HG02798 (cell line): ENCODE results near the gene HBG1.
A peak's percentile ranks its signal among the peaks of the same experiment; 100 is the strongest.

Experiments
- ATAC-seq: cut with Tn5 transposase; IDR thresholded peaks from one replicate; pipeline ENCODE4 v1.9.1; 2021; ENCODE audit warnings: mild to moderate bottlenecking; ENCODE audit not compliant: unreplicated experiment, poor library complexity

The HBG1 gene

DNA sequence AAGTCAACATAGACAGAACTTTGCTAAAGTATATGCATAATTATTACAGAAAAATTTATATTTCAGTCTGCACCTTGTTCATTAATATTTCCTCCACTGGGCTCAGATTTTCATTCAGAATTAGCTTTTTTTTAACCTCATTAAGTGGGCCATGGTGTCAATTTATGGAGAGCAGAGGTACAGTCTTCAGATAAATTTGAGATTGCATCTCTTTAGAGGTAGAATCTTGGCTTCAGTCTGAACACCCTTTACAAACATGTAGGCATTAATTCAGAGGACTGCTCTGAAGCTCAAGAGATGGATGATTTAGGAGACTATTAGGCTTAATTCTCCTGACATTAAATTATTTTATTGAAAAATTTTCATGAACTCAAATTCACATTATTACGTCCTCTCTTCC lies 19.4 kb downstream of the HBG1 start:
- no peak for ATAC-seq

DNA sequence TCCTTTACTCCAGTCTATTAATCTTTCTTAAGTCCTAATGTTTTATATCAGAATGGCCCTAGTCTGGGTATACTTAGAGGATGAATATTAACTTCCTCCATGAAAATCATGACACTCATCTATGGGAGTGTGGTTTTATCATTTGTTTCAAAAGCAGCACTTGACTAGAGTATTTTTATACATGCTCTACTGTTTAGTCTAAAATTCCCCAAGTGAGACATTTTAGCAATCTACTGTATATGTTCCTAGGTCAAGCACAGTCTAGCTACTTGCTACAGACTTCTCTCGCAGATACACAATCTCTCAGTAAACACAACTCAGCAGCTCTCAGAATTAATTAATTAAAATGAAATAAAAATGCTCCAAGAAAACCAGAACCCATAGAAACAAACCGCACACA lies 19.9 kb downstream of the HBG1 start:
- ATAC-seq = no peak

DNA sequence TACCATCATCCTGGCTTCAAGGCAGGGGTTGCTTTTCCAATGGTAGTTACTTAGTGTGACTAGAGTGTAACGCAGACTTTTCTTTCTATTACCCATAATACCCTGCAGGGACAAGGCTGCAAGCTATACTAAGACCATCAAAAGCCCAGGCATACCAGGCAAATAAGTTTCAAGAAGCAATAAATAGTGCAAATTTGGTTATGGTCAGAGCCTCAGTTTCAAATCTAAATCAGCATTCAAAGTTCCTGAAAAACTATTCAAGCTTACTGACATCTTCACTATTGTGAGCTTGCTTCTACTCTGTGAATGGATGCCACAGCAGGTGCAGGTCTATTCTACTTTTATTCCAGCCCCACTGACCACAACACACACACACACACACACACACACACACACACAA lies 20.3 kb downstream of the HBG1 start:
- ATAC-seq = no peak

DNA sequence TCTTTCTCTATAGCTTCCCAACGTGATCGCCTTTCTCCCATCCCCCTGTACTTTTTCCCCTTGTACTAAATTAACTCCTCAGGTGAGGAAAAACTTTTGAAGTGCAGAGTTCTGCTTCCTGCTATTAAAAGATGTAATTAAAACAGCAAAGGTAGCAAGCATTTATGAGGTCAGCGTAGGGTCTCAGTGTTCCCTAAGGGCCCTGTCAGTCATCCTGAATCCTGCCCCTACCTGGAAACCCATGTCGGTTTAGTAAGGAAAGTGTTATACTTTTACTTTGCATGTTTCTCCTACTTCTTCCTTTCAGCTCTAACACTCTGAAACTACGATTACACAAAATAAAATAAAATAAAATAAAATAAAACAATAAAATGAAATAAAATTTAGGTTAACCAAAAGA lies 21.5 kb downstream of the HBG1 start:
- no peak for ATAC-seq

DNA sequence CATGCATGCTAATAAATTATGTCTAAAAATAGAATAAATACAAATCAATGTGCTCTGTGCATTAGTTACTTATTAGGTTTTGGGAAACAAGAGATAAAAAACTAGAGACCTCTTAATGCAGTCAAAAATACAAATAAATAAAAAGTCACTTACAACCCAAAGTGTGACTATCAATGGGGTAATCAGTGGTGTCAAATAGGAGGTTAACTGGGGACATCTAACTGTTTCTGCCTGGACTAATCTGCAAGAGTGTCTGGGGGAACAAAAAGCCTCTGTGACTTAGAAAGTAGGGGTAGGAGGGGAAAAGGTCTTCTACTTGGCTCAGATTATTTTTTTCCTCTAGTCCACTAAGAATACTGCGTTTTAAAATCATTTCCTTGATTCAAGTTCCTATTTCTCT lies 22.0 kb downstream of the HBG1 start:
- no peak for ATAC-seq

DNA sequence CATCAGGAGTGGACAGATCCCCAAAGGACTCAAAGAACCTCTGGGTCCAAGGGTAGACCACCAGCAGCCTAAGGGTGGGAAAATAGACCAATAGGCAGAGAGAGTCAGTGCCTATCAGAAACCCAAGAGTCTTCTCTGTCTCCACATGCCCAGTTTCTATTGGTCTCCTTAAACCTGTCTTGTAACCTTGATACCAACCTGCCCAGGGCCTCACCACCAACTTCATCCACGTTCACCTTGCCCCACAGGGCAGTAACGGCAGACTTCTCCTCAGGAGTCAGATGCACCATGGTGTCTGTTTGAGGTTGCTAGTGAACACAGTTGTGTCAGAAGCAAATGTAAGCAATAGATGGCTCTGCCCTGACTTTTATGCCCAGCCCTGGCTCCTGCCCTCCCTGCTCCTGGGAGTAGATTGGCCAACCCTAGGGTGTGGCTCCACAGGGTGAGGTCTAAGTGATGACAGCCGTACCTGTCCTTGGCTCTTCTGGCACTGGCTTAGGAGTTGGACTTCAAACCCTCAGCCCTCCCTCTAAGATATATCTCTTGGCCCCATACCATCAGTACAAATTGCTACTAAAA lies 22.8 kb downstream of the HBG1 start, which contains the start of gene HBB:
TSS of gene HBB (minus strand) at position 340 of the 579 bp plus-strand sequence. CDS start at position 290, 50 bp downstream.
- no peak for ATAC-seq

DNA sequence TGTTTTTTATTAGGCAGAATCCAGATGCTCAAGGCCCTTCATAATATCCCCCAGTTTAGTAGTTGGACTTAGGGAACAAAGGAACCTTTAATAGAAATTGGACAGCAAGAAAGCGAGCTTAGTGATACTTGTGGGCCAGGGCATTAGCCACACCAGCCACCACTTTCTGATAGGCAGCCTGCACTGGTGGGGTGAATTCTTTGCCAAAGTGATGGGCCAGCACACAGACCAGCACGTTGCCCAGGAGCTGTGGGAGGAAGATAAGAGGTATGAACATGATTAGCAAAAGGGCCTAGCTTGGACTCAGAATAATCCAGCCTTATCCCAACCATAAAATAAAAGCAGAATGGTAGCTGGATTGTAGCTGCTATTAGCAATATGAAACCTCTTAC lies 24.2 kb downstream of the HBG1 start:
- no peak for ATAC-seq

DNA sequence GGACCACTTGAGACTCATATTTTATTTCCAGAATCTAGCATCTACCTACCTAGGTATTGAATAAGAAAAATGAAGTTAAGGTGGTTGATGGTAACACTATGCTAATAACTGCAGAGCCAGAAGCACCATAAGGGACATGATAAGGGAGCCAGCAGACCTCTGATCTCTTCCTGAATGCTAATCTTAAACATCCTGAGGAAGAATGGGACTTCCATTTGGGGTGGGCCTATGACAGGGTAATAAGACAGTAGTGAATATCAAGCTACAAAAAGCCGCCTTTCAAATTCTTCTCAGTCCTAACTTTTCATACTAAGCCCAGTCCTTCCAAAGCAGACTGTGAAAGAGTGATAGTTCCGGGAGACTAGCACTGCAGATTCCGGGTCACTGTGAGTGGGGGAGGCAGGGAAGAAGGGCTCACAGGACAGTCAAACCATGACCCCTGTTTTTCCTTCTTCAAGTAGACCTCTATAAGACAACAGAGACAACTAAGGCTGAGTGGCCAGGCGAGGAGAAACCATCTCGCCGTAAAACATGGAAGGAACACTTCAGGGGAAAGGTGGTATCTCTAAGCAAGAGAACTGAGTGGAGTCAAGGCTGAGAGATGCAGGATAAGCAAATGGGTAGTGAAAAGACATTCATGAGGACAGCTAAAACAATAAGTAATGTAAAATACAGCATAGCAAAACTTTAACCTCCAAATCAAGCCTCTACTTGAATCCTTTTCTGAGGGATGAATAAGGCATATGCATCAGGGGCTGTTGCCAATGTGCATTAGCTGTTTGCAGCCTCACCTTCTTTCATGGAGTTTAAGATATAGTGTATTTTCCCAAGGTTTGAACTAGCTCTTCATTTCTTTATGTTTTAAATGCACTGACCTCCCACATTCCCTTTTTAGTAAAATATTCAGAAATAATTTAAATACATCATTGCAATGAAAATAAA lies 24.8 kb downstream of the HBG1 start:
- no peak for ATAC-seq

DNA sequence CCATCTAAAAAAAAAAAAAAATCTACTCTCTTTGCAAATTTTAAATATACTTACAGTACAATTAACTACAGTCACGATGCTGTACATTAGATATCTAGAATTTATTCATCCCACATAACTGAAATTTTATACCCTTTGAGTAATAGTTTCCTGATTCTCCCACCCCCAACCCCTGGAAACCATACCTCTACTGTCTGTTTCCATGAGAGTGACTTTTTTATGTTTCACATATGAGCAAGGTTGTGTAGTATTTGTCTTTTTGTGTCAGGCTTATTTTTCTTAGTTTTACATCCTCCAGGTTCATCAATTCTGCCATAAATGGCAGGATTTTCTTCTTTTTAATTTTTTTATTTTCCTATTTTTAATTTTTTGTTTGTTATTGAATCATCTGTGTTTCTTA lies 26.0 kb downstream of the HBG1 start:
- ATAC-seq = no peak

DNA sequence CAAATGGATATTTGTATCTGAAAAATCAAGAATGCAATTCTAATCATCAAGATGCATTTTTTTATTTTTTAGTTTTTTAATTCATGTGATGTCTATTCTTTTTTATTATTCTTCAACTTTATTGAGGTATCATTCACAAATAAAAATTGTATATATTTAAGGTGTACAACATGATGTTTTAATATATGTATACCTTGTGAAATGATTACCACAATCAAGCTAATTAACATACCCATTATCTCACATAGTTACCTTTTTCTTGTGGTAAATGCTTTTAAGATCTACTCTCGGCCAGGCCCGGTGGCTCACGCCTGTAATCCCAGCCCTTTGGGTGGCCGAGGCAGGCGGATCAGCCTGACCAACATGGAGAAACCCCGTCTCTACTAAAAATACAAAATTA lies 26.5 kb downstream of the HBG1 start:
- ATAC-seq = no peak

DNA sequence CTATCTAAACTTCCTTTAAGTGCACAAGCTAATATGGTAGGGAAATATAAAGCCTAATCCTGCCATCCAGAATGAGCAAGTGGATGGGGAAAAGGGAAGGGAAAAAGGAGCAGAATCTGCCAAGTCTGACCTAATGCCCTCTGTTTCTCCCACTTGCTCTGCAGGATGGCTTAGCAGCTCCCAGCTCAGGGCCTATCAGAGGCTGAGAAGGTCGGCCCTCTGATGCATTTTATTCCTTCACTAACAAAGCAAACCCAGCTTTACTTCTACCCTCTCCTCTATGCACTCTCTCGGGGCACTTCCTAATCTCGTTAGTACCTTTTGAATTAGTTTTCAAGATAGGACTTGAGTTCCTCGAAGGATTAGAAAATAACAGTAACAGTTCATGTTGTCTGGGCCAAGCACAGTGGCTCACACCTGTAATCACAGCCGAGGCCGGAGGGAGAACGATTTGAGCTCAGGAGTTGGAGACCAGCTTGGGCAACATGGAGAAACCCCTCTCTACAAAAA lies 39.2 kb downstream of the HBG1 start:
- ATAC-seq = no peak

DNA sequence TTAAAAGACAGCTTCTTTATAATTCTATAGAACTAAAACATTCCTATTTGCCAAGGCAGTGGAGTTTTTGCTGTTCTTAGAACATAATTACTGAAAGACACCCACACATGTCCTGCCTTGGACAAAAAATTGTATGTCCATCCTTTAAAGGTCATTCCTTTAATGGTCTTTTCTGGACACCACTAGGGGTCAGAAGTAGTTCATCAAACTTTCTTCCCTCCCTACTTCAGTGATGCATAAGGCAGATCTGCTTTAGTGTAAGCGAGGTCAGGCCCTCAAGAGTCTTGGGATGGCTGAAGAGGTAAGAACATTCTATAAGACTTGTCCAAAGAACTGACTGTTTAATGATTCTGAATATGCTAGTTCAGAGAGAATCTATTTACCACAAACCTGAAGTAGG lies 44.9 kb downstream of the HBG1 start:
- ATAC-seq = peak; percentile 86

DNA sequence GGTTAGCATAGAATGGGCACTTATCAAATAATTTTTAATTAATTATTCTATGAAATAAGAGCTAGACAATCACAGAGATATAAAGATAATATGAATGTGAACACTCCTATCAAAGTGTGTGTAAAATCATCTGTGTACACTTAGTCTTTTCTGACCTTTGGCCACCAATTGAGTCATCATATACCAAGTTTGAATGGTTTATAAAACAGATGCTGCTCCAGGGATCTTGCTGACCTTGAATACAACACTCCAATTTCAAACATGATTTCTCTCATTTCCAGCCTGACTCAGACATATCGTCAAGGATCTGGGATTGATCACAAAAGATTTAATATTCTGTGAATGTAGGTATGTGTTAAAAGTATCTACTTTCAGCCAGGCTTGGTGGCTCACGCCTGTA lies 46.3 kb downstream of the HBG1 start:
- no peak for ATAC-seq

DNA sequence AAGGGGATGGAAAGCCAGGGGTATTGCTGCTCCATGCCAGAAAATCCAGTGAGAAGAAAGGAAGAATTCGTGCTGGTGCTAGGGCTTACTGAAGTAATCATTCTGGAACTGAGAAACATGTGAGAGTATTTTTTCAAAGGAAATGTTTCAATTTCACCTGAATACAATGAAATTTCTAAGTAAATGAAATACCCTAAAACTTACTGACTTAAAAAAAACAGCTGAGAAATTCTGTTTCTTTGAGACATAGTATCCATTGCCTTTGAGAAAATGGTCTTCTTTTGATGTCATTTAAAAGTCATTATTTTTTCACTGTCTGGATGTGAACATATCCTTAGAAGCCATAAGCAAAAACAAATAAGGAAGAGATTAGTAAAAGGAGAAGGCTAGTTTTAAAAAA lies 49.1 kb downstream of the HBG1 start, which contains the start of gene OR51V1:
TSS of gene OR51V1 (minus strand) at position 101 of the 400 bp plus-strand sequence. CDS start at position 101, 0 bp downstream.
- ATAC-seq = no peak

DNA sequence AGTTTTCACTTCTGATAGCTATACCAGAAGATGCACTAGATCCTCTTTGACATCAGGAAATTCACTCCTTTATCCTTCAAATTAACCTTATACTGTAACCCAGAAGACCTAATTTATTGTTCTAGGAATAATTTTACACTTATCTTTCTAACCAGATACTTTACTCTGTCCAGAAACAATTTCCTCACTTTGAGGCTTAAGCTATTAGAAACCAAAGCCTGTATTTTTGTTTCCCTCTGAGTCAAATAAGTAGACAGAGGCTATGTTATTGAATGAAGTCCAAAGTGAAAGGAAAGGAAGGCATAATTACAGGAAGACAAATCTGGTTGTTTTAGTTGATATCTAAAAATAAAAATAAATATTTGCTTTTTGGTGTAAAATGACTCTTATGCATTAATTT lies 51.4 kb downstream of the HBG1 start:
- no peak for ATAC-seq
